HG02981 (cell line): ENCODE results near the gene CLCN4.

Source experiments
- ATAC-seq: cut with Tn5 transposase; IDR thresholded peaks from one replicate; pipeline ENCODE4 v1.9.1; 2021; ENCODE audit warnings: mild to moderate bottlenecking, moderate library complexity; ENCODE audit not compliant: unreplicated experiment

The CLCN4 gene

GRCh38 chrX:10239611-10240064 lies 82.9 kb downstream of the CLCN4 start:
- no peak for ATAC-seq

- no peak for ATAC-seq
These were observed 84.1 kb downstream of the CLCN4 start for GRCh38 chrX:10240918-10241317.

DNA sequence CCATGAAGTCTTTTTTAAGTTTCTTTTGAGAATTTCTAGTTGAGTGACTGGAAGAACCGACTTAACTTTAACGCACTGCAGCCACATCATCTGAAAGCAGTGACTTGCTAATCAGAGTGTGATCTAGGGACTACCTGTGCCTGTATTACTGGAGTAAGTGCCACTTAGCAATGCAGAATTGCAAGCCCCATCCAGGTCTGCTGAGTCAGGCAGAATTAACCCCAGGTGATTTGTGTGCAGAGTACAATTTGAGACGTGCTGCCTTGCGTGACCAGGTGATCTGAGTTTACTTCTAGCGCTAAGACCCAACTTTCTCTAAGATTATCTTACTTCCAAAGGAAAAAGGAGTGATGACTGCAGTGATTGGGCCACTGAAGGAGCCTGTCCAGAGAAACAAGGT lies 85.3 kb downstream of the CLCN4 start:
- ATAC-seq = no peak

- ATAC-seq = no peak
These were observed 86.3 kb downstream of the CLCN4 start for GRCh38 chrX:10243106-10243505.

- no peak for ATAC-seq
These were observed 88.3 kb downstream of the CLCN4 start for GRCh38 chrX:10244915-10245622.

- ATAC-seq = no peak
These were observed 89.1 kb downstream of the CLCN4 start for GRCh38 chrX:10245886-10246285.

DNA sequence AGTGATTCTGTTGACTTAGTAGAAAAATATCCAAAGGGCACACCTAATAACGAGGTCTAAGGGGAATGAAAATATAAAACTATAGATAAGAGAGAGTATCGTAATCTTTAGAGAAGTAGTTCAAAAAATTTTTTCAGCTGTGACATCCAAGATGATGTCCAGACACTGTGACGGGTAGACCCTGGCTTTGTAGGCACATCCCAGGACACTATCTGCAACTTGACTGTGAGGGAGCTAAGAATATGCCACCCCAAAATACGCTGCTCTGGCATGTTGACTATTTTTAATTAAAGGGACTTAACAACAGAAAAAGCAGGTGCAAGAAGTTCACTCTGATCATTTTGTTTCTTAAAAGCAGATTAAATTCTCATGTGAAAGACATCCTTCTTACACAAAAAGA lies 89.5 kb downstream of the CLCN4 start:
- ATAC-seq = no peak

- ATAC-seq = no peak
These were observed 90.1 kb downstream of the CLCN4 start for GRCh38 chrX:10246846-10247245.

- no peak for ATAC-seq
These were observed 98.0 kb downstream of the CLCN4 start for GRCh38 chrX:10254739-10255138.

- ATAC-seq = no peak
These were observed 102.9 kb downstream of the CLCN4 start for GRCh38 chrX:10259716-10260115.

DNA sequence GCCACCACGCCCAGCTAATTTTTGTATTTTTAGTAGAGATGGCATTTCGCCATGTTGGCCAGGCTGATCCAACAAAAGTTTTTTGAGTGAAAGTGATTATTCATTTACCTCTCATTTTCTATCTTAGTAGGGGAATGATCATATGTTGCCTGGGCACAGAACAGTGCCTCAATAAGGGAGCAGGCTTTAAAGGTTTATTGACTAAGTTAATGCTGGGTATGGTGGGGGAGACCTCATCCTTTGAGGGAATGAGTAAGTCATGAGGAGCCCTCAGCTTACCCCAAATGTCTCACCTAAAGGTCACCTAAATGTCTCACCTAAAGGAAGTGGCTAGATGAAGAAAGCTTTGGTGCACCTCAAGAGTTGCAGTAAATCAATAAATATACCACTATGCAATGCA lies 109.0 kb downstream of the CLCN4 start:
- no peak for ATAC-seq

DNA sequence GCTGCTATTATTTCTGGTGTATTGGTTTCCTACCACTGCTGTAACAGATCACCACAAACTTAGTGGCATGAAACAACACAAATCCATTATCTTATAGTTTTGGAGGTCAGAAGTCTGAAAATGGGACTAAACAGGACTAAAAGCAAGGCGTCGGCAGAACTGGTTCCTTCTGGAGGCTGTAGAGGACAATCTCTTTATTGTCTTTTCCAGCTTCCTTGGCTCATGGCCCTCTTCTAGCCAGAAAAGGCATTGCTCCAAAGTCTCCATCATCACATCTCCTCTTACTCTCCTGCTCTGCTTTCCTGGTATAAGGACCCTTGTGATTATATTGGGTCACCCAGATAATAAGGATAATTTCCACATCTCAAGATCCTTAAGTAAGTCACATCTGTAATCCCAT lies 121.9 kb downstream of the CLCN4 start:
- ATAC-seq = no peak

DNA sequence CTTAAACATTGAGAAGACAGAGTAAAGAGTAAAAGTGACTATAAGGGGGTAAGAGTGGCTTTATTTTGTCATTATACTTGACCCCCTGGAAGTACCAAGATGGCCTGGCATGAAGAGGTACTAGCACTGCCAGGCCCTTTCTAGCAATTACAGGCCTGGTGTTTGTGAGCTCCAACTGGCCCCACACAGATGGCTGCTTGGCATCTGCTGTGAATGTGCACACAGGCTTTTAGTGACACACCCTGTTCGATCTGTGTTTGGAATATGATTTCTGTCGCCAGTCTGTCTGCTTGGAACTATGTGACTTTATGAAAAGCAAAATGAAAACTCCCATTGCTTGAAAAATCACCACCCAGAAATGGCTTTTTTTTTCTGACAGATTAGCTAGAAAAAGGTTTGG lies 123.3 kb downstream of the CLCN4 start:
- no peak for ATAC-seq

GRCh38 chrX:10282490-10282889 lies 125.7 kb downstream of the CLCN4 start:
- ATAC-seq = no peak

DNA sequence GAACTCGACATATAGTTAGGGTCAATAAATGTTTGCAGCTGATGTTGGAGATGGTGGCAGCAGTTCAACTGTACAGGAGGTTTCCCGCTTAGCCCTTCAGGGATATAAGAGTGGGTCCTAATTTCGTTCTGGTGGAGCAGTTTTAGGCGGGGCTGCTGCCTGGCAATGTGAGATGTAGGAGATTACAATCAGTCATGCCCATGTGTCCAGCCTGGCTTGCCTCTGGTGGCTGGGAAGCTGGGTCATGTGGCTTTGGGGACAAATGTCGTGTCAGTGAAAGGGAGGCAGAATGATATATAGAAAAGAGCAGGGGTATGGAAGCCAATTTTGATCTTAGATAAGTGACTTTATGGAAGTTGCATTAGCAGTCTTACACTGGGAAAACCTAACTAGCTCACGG lies 129.4 kb downstream of the CLCN4 start:
- no peak for ATAC-seq
